GM10266 (cell line): ENCODE measurements around the gene MSH5.

ENCODE experiments used
- DNase-seq: peaks from one replicate; pipeline ENCODE4 v3.0.0; 2012; ENCODE audit errors: extremely low spot score
- CTCF ChIP-seq: IDR thresholded peaks from 2 replicates; pipeline ENCODE4 v1.5.1; 2012; ENCODE audit warnings: mild to moderate bottlenecking, low read depth; ENCODE audit not compliant: control insufficient read depth, insufficient read depth; ENCODE audit errors: missing control alignments

MSH5 gene

GRCh38 chr6:31780507-31781243 lies 40.9 kb downstream of the MSH5 start:
- no peak for DNase-seq
- no peak for TF ChIP-seq CTCF

GRCh38 chr6:31781244-31782125 lies 41.7 kb downstream of the MSH5 start:
- no peak for DNase-seq
- no peak for TF ChIP-seq CTCF

- no peak for TF ChIP-seq CTCF
- DNase-seq, result no peak
Observed at GRCh38 chr6:31782126-31782855, 42.5 kb downstream of the MSH5 start.

- TF ChIP-seq CTCF, result no peak
Observed at GRCh38 chr6:31784098-31784925, 44.5 kb downstream of the MSH5 start.

GRCh38 chr6:31785475-31785874 lies 45.7 kb downstream of the MSH5 start:
- DNase-seq, result no peak
- TF ChIP-seq CTCF, result no peak

More at GRCh38 chr6:31784098-31784925, 44.5 kb downstream of the MSH5 start:
- no peak for DNase-seq

GRCh38 chr6:31791324-31792089 lies 51.7 kb downstream of the MSH5 start:
- peak; percentile 59 for TF ChIP-seq CTCF
- peak; percentile 64 for DNase-seq
